Measurements from ENCODE around the gene PDE4D.

Gene PDE4D

GRCh38 chr5:58983526-58984452, 909.7 kb downstream of the PDE4D start:
- Histone ChIP-seq H3K4me2 (no peak overlapping the region), H3K4me1 (no peaks in the 10 kb centered on the region), H3K27ac (no peak overlapping the region), H3K36me3 (peaks cover 15 to 85% (median 42%) of the 10 kb centered on the region in 11 experiments; a peak in 19 of 22 replicates), H3K27me3 (no peaks in the 10 kb centered on the region), H3K9me3 (replicated peaks in 1 of 11) (no peaks in the 10 kb centered on the region), H3K9ac (no peak overlapping the region), H4K20me1 (no peaks in the 10 kb centered on the region), H3K4me3 (no peak overlapping the region)
- TF ChIP-seq Cebpa-rat (IDR thresholded peaks at IDR 0.05), result no peak

- Histone ChIP-seq H3K9ac (no peak overlapping the region), H3K4me2 (no peak overlapping the region)
These were observed 912.6 kb downstream of the PDE4D start for GRCh38 chr5:58980890-58981289.

DNA sequence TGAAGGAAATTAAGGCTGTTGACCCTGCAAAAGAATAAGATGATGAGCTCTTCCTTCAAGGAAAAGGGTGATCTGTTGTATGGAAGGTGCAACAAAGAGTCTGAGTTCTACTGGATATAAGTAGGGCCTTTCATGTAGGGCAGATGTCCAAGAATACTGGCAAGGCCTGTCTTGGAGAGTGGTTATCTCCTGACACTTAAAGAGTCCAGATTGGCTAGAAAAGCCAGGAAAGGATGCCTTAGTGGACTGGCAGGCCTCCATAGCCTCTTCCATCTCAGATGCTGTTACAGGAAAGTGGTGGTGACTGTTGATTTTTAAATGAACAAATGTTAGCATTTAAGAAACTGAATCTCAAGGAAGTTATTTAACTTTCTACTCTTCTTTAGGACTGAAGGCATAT, 914.4 kb downstream of the PDE4D start:
- Histone ChIP-seq H3K36me3 (peaks cover 42 to 88% (median 65%) of the 10 kb centered on the region in 11 experiments), H3K9ac (no peak overlapping the region), H3K9me3 (replicated peaks in 1 of 11) (no peaks in the 10 kb centered on the region), H4K20me1 (no peaks in the 10 kb centered on the region), H3K4me2 (no peak overlapping the region), H3K27ac (no peak overlapping the region), H3K4me3 (no peak overlapping the region), H3K4me1 (no peaks in the 10 kb centered on the region), H3K27me3 (no peaks in the 10 kb centered on the region)
- TF ChIP-seq Cebpa-rat (IDR thresholded peaks at IDR 0.05), result no peak

More at GRCh38 chr5:58980890-58981289, 912.6 kb downstream of the PDE4D start:
- Histone ChIP-seq H4K20me1 (no peaks in the 10 kb centered on the region), H3K9me3 (replicated peaks in 1 of 11) (no peaks in the 10 kb centered on the region), H3K27ac (no peak overlapping the region), H3K27me3 (no peaks in the 10 kb centered on the region), H3K4me1 (no peaks in the 10 kb centered on the region), H3K4me3 (no peak overlapping the region), H3K36me3 (peaks cover 25 to 84% (median 51%) of the 10 kb centered on the region in 11 experiments)
- TF ChIP-seq Cebpa-rat (IDR thresholded peaks at IDR 0.05), result no peak

- no peak overlapping the region for H3K4me2 ChIP-seq
- no peak for TF ChIP-seq Cebpa-rat (IDR thresholded peaks at IDR 0.05)
These were observed 918.9 kb downstream of the PDE4D start for GRCh38 chr5:58974601-58975000.

GRCh38 chr5:58974083-58974482, 919.4 kb downstream of the PDE4D start:
- Histone ChIP-seq H3K36me3 (peaks cover 30 to 59% (median 41%) of the 10 kb centered on the region in 11 experiments), H3K9me3 (replicated peaks in 1 of 11) (no peaks in the 10 kb centered on the region), H3K9ac (no peak overlapping the region), H3K4me2 (no peak overlapping the region), H3K27me3 (no peaks in the 10 kb centered on the region), H3K4me1 (peaks cover 0 to 9% (median 0%) of the 10 kb centered on the region in 10 experiments; a peak in 2 of 20 replicates), H3K27ac (no peak overlapping the region), H4K20me1 (no peaks in the 10 kb centered on the region; a peak in 1 of 22 replicates), H3K4me3 (no peak overlapping the region)
- no peak for TF ChIP-seq Cebpa-rat (IDR thresholded peaks at IDR 0.05)

More at GRCh38 chr5:58974601-58975000, 918.9 kb downstream of the PDE4D start:
- Histone ChIP-seq H3K4me1 (peaks cover 0 to 9% (median 0%) of the 10 kb centered on the region in 10 experiments; a peak in 2 of 20 replicates), H3K9me3 (replicated peaks in 1 of 11) (no peaks in the 10 kb centered on the region), H3K4me3 (no peak overlapping the region), H4K20me1 (no peaks in the 10 kb centered on the region; a peak in 1 of 22 replicates), H3K27ac (no peak overlapping the region), H3K27me3 (no peaks in the 10 kb centered on the region), H3K9ac (no peak overlapping the region), H3K36me3 (peaks cover 30 to 62% (median 43%) of the 10 kb centered on the region in 11 experiments)

GRCh38 chr5:58972301-58972700, 921.2 kb downstream of the PDE4D start:
- Histone ChIP-seq H3K36me3 (peaks cover 29 to 47% (median 38%) of the 10 kb centered on the region in 11 experiments), H3K4me1 (peaks cover 0 to 9% (median 0%) of the 10 kb centered on the region in 10 experiments; a peak in 2 of 20 replicates), H3K9ac (no peak overlapping the region), H3K9me3 (replicated peaks in 1 of 11) (no peaks in the 10 kb centered on the region), H3K27ac (no peak overlapping the region), H4K20me1 (no peaks in the 10 kb centered on the region; a peak in 1 of 22 replicates), H3K4me3 (no peak overlapping the region), H3K4me2 (no peak overlapping the region), H3K27me3 (no peaks in the 10 kb centered on the region)
- no peak for TF ChIP-seq Cebpa-rat (IDR thresholded peaks at IDR 0.05)

- Histone ChIP-seq H3K9me3 (replicated peaks in 1 of 11) (no peaks in the 10 kb centered on the region), H3K4me1 (peaks cover 0 to 9% (median 0%) of the 10 kb centered on the region in 10 experiments; a peak in 2 of 20 replicates), H3K36me3 (peaks cover 16 to 32% (median 24%) of the 10 kb centered on the region in 11 experiments), H3K4me3 (no peak overlapping the region), H3K27me3 (no peaks in the 10 kb centered on the region), H3K27ac (no peak overlapping the region), H4K20me1 (no peaks in the 10 kb centered on the region; a peak in 1 of 22 replicates), H3K9ac (no peak overlapping the region), H3K4me2 (no peak overlapping the region)
- no peak for TF ChIP-seq Cebpa-rat (IDR thresholded peaks at IDR 0.05)
These were observed 922.8 kb downstream of the PDE4D start for GRCh38 chr5:58970766-58971165.

GRCh38 chr5:58969795-58970194, 923.7 kb downstream of the PDE4D start:
- H3K4me1 ChIP-seq, result peaks cover 0 to 9% (median 0%) of the 10 kb centered on the region in 10 experiments; a peak in 2 of 20 replicates
- no peak overlapping the region for H3K4me2 ChIP-seq
- H3K9me3 ChIP-seq (replicated peaks in 1 of 11), result no peaks in the 10 kb centered on the region
- H3K36me3 ChIP-seq, result peaks cover 7 to 22% (median 15%) of the 10 kb centered on the region in 11 experiments
- H4K20me1 ChIP-seq, result no peaks in the 10 kb centered on the region; a peak in 1 of 22 replicates
- H3K27ac ChIP-seq, result no peak overlapping the region
- H3K4me3 ChIP-seq, result no peak overlapping the region
- TF ChIP-seq Cebpa-rat (IDR thresholded peaks at IDR 0.05), result no peak
- no peak overlapping the region for H3K9ac ChIP-seq
- no peaks in the 10 kb centered on the region for H3K27me3 ChIP-seq

DNA sequence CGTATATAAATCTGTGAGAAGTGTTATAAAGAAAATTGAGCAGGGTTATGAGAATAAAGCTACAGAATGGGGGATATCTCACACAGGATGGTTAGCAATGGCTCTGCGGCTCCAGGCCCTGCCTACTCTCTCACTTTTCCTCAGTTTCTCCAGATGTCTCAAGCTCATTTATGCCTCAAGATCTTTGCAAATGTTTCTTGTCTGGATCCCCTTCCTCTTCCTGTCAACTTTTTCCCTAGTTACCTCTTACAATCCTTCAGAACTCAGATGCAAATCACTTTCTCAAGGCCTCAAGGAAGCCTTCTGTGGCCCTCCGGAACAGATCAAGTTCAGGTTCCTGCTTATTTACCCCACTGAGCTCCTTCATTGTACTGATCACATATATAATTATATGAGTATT, 924.3 kb downstream of the PDE4D start:
- Histone ChIP-seq H3K9ac (no peak overlapping the region), H3K4me1 (peaks cover 0 to 9% (median 0%) of the 10 kb centered on the region in 10 experiments; a peak in 2 of 20 replicates), H3K36me3 (peaks cover 2 to 17% (median 10%) of the 10 kb centered on the region in 11 experiments; a peak in 20 of 22 replicates), H3K4me3 (no peak overlapping the region), H3K27ac (no peak overlapping the region), H3K9me3 (replicated peaks in 1 of 11) (no peaks in the 10 kb centered on the region), H3K4me2 (no peak overlapping the region), H4K20me1 (no peaks in the 10 kb centered on the region; a peak in 1 of 22 replicates), H3K27me3 (no peaks in the 10 kb centered on the region)
- TF ChIP-seq Cebpa-rat (IDR thresholded peaks at IDR 0.05), result no peak

Data from BLaER1 treated with 17β-estradiol and CSF1 and Interleukin-3, amounts not matched to agents 10 nM and 100 nM (cell line).